Endothelial cell of umbilical vein (primary cell): ENCODE results near the gene ASXL1. TPM values are rescaled to one million over a fixed set of nuclear protein-coding genes. Genes with fewer than 3 reads are reported as not detected.

Source experiments
- BruUV-seq: library from RNA; stranded (reverse); fragments of 400-500 nt; replicated peaks from 2 replicates; lab custom pipeline; 2021; lab: Mats Ljungman, UMichigan
- CTCF ChIA-PET: fragments of 300-600, 350-600 bp; sonication (Branson Sonifier 250); formaldehyde crosslinking; loops from one replicate; lab custom pipeline; 2021; ENCODE audit warnings: antibody characterized with exemption, inconsistent platforms; lab: Charles Lee
- POLR2A ChIA-PET: fragments of 300-600, 350-600 bp; sonication (Branson Sonifier 250); formaldehyde crosslinking; loops from one replicate; lab custom pipeline; 2021; ENCODE audit warnings: antibody characterized with exemption, inconsistent platforms; lab: Charles Lee
- DNase-seq: peaks from one replicate; pipeline ENCODE4 v3.0.0-alpha.2; 2011; ENCODE audit warnings: low read depth, low spot score
- FAIRE-seq: peaks from 2 replicates; lab custom pipeline; 2011; peaks lifted over from hg19 to GRCh38; lab: Jason Lieb, UNC
- H2AFZ ChIP-seq: 2 replicates; pipeline ENCODE4 v1.6.0; 2012; ENCODE audit warnings: low read depth, low read length, control low read depth, inconsistent platforms
- H3K27ac ChIP-seq: 2 replicates; pipeline ENCODE4 v1.5.1; 2011; ENCODE audit warnings: low read depth, mild to moderate bottlenecking, control low read depth, low read length, moderate library complexity; ENCODE audit not compliant: insufficient read depth
- H3K27me3 ChIP-seq, 2 experiments: 2 replicates each; pipeline versions ENCODE4 v1.6.0 to v1.6.1; 2011; ENCODE audit warnings: low read length in 2 of 2, mixed read lengths in 1 of 2; ENCODE audit not compliant: control insufficient read depth in 2 of 2, insufficient read depth in 2 of 2
- H3K36me3 ChIP-seq, 2 experiments: 2 replicates in 1 of 2; 3 replicates in 1 of 2; pipeline ENCODE4 v1.5.1; 2011; ENCODE audit warnings: low read length in 2 of 2, mild to moderate bottlenecking in 1 of 2, moderate library complexity in 1 of 2; ENCODE audit not compliant: control insufficient read depth in 2 of 2, insufficient read depth in 2 of 2; ENCODE audit errors: extremely low read depth in 1 of 2
- H3K4me1 ChIP-seq: 3 replicates; pipeline ENCODE4 v1.5.1; 2011; ENCODE audit warnings: mild to moderate bottlenecking, low read length; ENCODE audit not compliant: control insufficient read depth, insufficient read depth; ENCODE audit errors: extremely low read depth
- H3K4me2 ChIP-seq: 2 replicates; pipeline ENCODE4 v1.6.1; 2011; ENCODE audit warnings: low read length, control low read depth, mixed read lengths; ENCODE audit not compliant: insufficient read depth
- H3K4me3 ChIP-seq, 3 experiments: fragments of 200-600 bp in 1 of 3; sonication (generic), shearing (Covaris generic) in 1 of 3; replicated peaks in 1 of 3; 2 replicates each; pipeline ENCODE4 v1.5.1; 2011 to 2016; ENCODE audit warnings: control low read depth in 3 of 3, low read length in 3 of 3, mild to moderate bottlenecking in 2 of 3, inconsistent platforms in 1 of 3, low read depth in 1 of 3, moderate library complexity in 1 of 3; ENCODE audit not compliant: insufficient read depth in 1 of 3
- H3K79me2 ChIP-seq: 2 replicates; pipeline ENCODE4 v1.6.0; 2012; ENCODE audit warnings: low read length, inconsistent platforms; ENCODE audit not compliant: control insufficient read depth, insufficient read depth
- H3K9ac ChIP-seq: replicated peaks from 2 replicates; pipeline ENCODE3; 2011; ENCODE audit warnings: low read length, control low read depth; ENCODE audit not compliant: insufficient read depth; ENCODE audit errors: extremely low read depth
- H3K9me1 ChIP-seq: replicated peaks from 3 replicates; pipeline ENCODE4 v1.6.0; 2011; ENCODE audit warnings: mild to moderate bottlenecking, low read length; ENCODE audit not compliant: control insufficient read depth, insufficient read depth; ENCODE audit errors: extremely low read depth
- H3K9me3 ChIP-seq: replicated peaks from 2 replicates; pipeline ENCODE4 v1.5.1; 2012; ENCODE audit warnings: low read length, inconsistent platforms; ENCODE audit not compliant: control insufficient read depth, insufficient read depth
- H4K20me1 ChIP-seq: replicated peaks from 2 replicates; pipeline ENCODE3; 2011; ENCODE audit warnings: mild to moderate bottlenecking, low read length; ENCODE audit not compliant: control insufficient read depth, insufficient read depth; ENCODE audit errors: extremely low read depth
- CTCF ChIP-seq, 2 donors: IDR thresholded peaks; 1 replicate in 1 of 2; 2 replicates in 1 of 2; pipeline ENCODE4 v1.5.1; 2011; ENCODE audit warnings: low read length in 2 of 2, mild to moderate bottlenecking in 2 of 2, moderate library complexity in 2 of 2, control low read depth in 1 of 2, inconsistent platforms in 1 of 2, low read depth in 1 of 2; ENCODE audit not compliant: insufficient read depth in 1 of 2; ENCODE audit errors: extremely low read depth in 1 of 2
- EZH2 ChIP-seq: IDR thresholded peaks from 2 replicates; pipeline ENCODE4 v1.6.1; 2012; ENCODE audit warnings: borderline replicate concordance, low read depth, mild to moderate bottlenecking, moderate library complexity, low read length, inconsistent platforms; ENCODE audit not compliant: severe bottlenecking
- FOS ChIP-seq: IDR thresholded peaks from 2 replicates; pipeline ENCODE4 v1.6.1; 2011; ENCODE audit warnings: mild to moderate bottlenecking, low read length, moderate library complexity, borderline replicate concordance; ENCODE audit not compliant: insufficient read depth
- GATA2 ChIP-seq: IDR thresholded peaks from 2 replicates; pipeline ENCODE4 v1.7.0; 2011; ENCODE audit warnings: low read depth, mild to moderate bottlenecking, moderate library complexity, mixed read lengths, low read length; ENCODE audit not compliant: insufficient read length, insufficient read depth
- JUN ChIP-seq: IDR thresholded peaks from 2 replicates; pipeline ENCODE4 v1.6.1; 2011; ENCODE audit warnings: borderline replicate concordance, low read depth; ENCODE audit not compliant: insufficient read length, insufficient read depth
- MAX ChIP-seq: IDR thresholded peaks from 2 replicates; pipeline ENCODE4 v1.6.1; 2011; ENCODE audit not compliant: insufficient read depth, insufficient read length
- MYC ChIP-seq: IDR thresholded peaks from one replicate; pipeline ENCODE4 v1.6.1; 2011; ENCODE audit warnings: mild to moderate bottlenecking, low read depth, low read length
- POLR2A ChIP-seq: IDR thresholded peaks from 2 replicates; pipeline ENCODE4 v1.6.1; 2012; ENCODE audit warnings: low read depth, mild to moderate bottlenecking, control low read depth, low read length
- POLR2AphosphoS5 ChIP-seq: IDR thresholded peaks from 2 replicates; pipeline ENCODE4 v1.6.1; 2012; ENCODE audit warnings: low read depth, mild to moderate bottlenecking, control low read depth, low read length, moderate library complexity; ENCODE audit not compliant: insufficient read depth
- dilution Hi-C: fragments of 300-500 bp; cut with MboI; formaldehyde crosslinking; loops from one replicate; pipeline ENCODE4 v1.15.0; 2019; ENCODE audit warnings: low sequenced_read_pairs; ENCODE audit not compliant: extremely low pct_ligation_motif_present
- intact Hi-C: fragments of 100-400 bp; cut with micrococcal nuclease; formaldehyde crosslinking; loops from one replicate; pipeline ENCODE4 v1.10.0; 2022
- polyA plus RNA-seq, 4 experiments: library from polyadenylated mRNA; depleted of rRNA in 3 of 4; stranded (reverse) in 3 of 4; unstranded in 1 of 4; fragments of >200 nt; gene quantifications; 2 replicates each; pipeline versions ENCODE4 v1.2.1 to v1.2.3, GENCODE V29; 2011 to 2012; ENCODE audit warnings: missing spikeins in 1 of 4
- total RNA-seq: library from RNA; stranded (reverse); gene quantifications from 2 replicates; pipeline ENCODE4 v1.2.3, GENCODE V29; 2021

The ASXL1 gene
- total and polyA plus RNA-seq, 2 donors (not counting 3 experiments of a cell fraction or from before 2014, with no cell fraction given), result 45.4 to 101 TPM

GRCh38 chr20:32460683-32461320 lies 102.7 kb downstream of the ASXL1 start:
- Histone ChIP-seq H3K4me3 (no peak overlapping the region), H2AFZ (no peak overlapping the region), H3K9ac (no peak overlapping the region), H3K4me1 (peaks cover 39% of the 10 kb centered on the region), H3K27ac (no peak overlapping the region), H3K36me3 (peaks cover 8 to 34% of the 10 kb centered on the region in 2 experiments), H4K20me1 (no peaks in the 10 kb centered on the region), H3K27me3 (no peaks in the 10 kb centered on the region), H3K4me2 (no peak overlapping the region), H3K79me2 (peaks cover 100% of the 10 kb centered on the region), H3K9me3 (no peaks in the 10 kb centered on the region), H3K9me1 (no peaks in the 10 kb centered on the region)
- no peak for TF ChIP-seq POLR2AphosphoS5
- no peak for TF ChIP-seq POLR2A
- no peak for TF ChIP-seq JUN
- no peak for TF ChIP-seq MAX
- dilution Hi-C loops, result no loop called here
- CTCF ChIA-PET, result interaction anchor here (1.3 kb wide), 1 partner anchor 61 kb away, joined by 3 read pairs; no protein-coding TSS in a partner anchor
- DNase-seq (no peak), FAIRE-seq (no peak)
- intact Hi-C loops, result no loop called here
- POLR2A ChIA-PET, result no interaction called here
- no TSS peak for BruUV-seq

- CTCF ChIA-PET, result interaction anchor here (1.3 kb wide), 1 partner anchor 60 kb away, joined by 3 read pairs; no protein-coding TSS in a partner anchor
- DNase-seq (no peak), FAIRE-seq (no peak)
- POLR2A ChIA-PET, result no interaction called here
- Histone ChIP-seq H3K4me2 (no peak overlapping the region), H3K9me1 (no peaks in the 10 kb centered on the region), H3K4me3 (no peak overlapping the region), H3K27ac (no peak overlapping the region), H3K4me1 (peaks cover 47% of the 10 kb centered on the region), H3K36me3 (peaks cover 8 to 31% of the 10 kb centered on the region in 2 experiments), H3K9ac (no peak overlapping the region), H3K9me3 (no peaks in the 10 kb centered on the region), H3K79me2 (peaks cover 98% of the 10 kb centered on the region), H2AFZ (no peak overlapping the region), H4K20me1 (no peaks in the 10 kb centered on the region), H3K27me3 (no peaks in the 10 kb centered on the region)
- intact Hi-C loops, result no loop called here
- BruUV-seq, result no TSS peak
- dilution Hi-C loops, result no loop called here
- TF ChIP-seq JUN, result no peak
- TF ChIP-seq MYC, result no peak
- no peak for TF ChIP-seq EZH2
- no peak for TF ChIP-seq GATA2
- no peak for TF ChIP-seq CTCF (IDR thresholded peaks at IDR 0.05; ENCODE audit: extremely low read depth in 1 of 2, insufficient read depth in 1 of 2, low read depth in 1 of 2, low read length in 2 of 2)
- TF ChIP-seq POLR2AphosphoS5, result no peak
- no peak for TF ChIP-seq FOS
- TF ChIP-seq POLR2A, result no peak
- TF ChIP-seq MAX, result no peak
These were observed 103.9 kb downstream of the ASXL1 start for GRCh38 chr20:32461836-32462600.
